ENCODE measurements around the gene TCP11L2. TPM values are rescaled to one million over a fixed set of nuclear protein-coding genes. Genes with fewer than 3 reads are reported as not detected.
A peak's percentile ranks its signal among the peaks of the same experiment; 100 is the strongest.

TCP11L2 gene
- total and polyA plus RNA-seq, 2 of the 8 experiments (the other 6 are each of a cell fraction or from before 2014, with no cell fraction given): 2.1 to 7.1 TPM

DNA sequence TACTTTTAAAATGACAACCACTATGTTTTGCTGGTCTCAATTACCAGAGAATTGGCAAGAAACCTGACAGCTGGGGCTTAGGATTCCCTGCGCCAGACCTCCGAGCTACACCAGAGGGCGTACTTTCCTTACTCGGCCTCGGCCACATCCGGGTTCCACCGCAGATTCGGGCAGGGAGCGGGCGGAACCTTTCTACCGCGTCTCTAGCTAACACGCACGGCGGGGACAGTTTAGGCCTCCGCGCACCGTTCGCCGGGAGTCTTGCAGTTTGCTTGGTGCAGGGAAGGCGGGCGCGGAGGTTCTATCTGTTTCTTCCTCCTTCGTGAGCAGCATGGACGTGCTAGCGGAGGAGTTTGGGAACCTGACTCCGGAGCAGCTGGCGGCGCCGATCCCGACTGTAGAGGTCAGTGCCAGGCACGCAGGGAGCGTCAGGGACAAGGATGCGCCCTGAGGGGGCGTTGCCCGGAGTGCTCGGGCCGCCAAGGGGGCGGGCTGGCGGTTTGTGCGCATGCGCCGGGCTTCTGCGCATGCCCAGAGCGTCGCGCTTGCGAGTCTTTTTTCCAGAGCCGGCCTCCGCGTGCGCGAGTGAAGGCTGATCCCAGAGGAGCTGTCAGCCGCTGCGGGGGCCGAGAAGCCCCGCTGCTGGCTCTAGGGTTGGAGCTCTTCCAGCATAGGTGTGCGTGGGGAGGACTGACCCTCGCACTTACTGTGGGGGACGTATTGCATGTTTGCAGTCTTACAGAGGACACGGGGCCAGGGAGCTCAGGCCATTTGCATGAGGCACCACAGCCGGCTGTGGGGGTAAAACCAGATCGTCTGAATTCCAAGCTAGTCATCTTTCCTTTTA, 55.2 kb downstream of the TCP11L2 start, which contains the start of gene POLR3B (continued):
- TF ChIP-seq, protein P1, sequence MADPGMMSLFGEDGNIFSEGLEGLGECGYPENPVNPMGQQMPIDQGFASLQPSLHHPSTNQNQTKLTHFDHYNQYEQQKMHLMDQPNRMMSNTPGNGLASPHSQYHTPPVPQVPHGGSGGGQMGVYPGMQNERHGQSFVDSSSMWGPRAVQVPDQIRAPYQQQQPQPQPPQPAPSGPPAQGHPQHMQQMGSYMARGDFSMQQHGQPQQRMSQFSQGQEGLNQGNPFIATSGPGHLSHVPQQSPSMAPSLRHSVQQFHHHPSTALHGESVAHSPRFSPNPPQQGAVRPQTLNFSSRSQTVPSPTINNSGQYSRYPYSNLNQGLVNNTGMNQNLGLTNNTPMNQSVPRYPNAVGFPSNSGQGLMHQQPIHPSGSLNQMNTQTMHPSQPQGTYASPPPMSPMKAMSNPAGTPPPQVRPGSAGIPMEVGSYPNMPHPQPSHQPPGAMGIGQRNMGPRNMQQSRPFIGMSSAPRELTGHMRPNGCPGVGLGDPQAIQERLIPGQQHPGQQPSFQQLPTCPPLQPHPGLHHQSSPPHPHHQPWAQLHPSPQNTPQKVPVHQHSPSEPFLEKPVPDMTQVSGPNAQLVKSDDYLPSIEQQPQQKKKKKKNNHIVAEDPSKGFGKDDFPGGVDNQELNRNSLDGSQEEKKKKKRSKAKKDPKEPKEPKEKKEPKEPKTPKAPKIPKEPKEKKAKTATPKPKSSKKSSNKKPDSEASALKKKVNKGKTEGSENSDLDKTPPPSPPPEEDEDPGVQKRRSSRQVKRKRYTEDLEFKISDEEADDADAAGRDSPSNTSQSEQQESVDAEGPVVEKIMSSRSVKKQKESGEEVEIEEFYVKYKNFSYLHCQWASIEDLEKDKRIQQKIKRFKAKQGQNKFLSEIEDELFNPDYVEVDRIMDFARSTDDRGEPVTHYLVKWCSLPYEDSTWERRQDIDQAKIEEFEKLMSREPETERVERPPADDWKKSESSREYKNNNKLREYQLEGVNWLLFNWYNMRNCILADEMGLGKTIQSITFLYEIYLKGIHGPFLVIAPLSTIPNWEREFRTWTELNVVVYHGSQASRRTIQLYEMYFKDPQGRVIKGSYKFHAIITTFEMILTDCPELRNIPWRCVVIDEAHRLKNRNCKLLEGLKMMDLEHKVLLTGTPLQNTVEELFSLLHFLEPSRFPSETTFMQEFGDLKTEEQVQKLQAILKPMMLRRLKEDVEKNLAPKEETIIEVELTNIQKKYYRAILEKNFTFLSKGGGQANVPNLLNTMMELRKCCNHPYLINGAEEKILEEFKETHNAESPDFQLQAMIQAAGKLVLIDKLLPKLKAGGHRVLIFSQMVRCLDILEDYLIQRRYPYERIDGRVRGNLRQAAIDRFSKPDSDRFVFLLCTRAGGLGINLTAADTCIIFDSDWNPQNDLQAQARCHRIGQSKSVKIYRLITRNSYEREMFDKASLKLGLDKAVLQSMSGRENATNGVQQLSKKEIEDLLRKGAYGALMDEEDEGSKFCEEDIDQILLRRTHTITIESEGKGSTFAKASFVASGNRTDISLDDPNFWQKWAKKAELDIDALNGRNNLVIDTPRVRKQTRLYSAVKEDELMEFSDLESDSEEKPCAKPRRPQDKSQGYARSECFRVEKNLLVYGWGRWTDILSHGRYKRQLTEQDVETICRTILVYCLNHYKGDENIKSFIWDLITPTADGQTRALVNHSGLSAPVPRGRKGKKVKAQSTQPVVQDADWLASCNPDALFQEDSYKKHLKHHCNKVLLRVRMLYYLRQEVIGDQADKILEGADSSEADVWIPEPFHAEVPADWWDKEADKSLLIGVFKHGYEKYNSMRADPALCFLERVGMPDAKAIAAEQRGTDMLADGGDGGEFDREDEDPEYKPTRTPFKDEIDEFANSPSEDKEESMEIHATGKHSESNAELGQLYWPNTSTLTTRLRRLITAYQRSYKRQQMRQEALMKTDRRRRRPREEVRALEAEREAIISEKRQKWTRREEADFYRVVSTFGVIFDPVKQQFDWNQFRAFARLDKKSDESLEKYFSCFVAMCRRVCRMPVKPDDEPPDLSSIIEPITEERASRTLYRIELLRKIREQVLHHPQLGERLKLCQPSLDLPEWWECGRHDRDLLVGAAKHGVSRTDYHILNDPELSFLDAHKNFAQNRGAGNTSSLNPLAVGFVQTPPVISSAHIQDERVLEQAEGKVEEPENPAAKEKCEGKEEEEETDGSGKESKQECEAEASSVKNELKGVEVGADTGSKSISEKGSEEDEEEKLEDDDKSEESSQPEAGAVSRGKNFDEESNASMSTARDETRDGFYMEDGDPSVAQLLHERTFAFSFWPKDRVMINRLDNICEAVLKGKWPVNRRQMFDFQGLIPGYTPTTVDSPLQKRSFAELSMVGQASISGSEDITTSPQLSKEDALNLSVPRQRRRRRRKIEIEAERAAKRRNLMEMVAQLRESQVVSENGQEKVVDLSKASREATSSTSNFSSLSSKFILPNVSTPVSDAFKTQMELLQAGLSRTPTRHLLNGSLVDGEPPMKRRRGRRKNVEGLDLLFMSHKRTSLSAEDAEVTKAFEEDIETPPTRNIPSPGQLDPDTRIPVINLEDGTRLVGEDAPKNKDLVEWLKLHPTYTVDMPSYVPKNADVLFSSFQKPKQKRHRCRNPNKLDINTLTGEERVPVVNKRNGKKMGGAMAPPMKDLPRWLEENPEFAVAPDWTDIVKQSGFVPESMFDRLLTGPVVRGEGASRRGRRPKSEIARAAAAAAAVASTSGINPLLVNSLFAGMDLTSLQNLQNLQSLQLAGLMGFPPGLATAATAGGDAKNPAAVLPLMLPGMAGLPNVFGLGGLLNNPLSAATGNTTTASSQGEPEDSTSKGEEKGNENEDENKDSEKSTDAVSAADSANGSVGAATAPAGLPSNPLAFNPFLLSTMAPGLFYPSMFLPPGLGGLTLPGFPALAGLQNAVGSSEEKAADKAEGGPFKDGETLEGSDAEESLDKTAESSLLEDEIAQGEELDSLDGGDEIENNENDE (IDR thresholded peaks at IDR 0.05; ENCODE audit: insufficient replicate concordance, low read length): no peak
- TF ChIP-seq SP2 (IDR thresholded peaks at IDR 0.05; ENCODE audit: low read length) (no peak), ZNF274 (IDR thresholded peaks at IDR 0.05; ENCODE audit: borderline replicate concordance, extremely low read depth, low read length) (no peak), KDM5A (IDR thresholded peaks at IDR 0.05; ENCODE audit: low read length) (peak; percentile 72), BCL11A (IDR thresholded peaks at IDR 0.05; ENCODE audit: low read depth in 2 of 2, low read length in 2 of 2) (no peak)
- TF ChIP-seq, protein P2, sequence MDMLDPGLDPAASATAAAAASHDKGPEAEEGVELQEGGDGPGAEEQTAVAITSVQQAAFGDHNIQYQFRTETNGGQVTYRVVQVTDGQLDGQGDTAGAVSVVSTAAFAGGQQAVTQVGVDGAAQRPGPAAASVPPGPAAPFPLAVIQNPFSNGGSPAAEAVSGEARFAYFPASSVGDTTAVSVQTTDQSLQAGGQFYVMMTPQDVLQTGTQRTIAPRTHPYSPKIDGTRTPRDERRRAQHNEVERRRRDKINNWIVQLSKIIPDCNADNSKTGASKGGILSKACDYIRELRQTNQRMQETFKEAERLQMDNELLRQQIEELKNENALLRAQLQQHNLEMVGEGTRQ (IDR thresholded peaks at IDR 0.05; ENCODE audit: low read length): no peak
- TF ChIP-seq, protein P3, sequence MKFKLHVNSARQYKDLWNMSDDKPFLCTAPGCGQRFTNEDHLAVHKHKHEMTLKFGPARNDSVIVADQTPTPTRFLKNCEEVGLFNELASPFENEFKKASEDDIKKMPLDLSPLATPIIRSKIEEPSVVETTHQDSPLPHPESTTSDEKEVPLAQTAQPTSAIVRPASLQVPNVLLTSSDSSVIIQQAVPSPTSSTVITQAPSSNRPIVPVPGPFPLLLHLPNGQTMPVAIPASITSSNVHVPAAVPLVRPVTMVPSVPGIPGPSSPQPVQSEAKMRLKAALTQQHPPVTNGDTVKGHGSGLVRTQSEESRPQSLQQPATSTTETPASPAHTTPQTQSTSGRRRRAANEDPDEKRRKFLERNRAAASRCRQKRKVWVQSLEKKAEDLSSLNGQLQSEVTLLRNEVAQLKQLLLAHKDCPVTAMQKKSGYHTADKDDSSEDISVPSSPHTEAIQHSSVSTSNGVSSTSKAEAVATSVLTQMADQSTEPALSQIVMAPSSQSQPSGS (IDR thresholded peaks at IDR 0.05; ENCODE audit: low read length): 0 out of 2 replicates have a peak, but pooled peaks have one; percentile 61
